ENCODE measurements around the gene STIP1. TPM values are rescaled to one million over a fixed set of nuclear protein-coding genes. Genes with fewer than 3 reads are reported as not detected.

Gene STIP1
- total and polyA plus RNA-seq, 2 donors (not counting 1 experiment from before 2014, with no cell fraction given), result 98.8 to 147 TPM

DNA sequence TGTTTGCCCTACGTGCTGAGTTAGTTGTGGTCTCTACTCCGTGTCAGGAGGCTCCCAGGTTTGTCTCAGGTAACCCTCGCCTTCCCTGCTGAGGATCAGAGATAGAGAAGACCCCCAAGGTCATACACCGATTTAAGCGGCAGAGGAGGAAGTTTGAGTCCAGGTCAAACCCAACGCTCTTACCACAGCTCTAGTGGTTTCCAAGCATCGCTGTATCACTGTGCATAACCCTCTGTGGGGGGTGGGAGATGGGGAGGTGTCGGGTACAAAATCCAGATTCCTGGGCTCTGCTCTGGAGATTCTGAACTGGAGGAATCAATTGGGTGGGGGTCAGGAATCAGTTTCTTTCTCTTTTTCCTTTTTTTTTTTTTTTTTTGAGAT is 45.0 kb downstream of the STIP1 start:
- peaks cover 15% of the 10 kb centered on the region for H3K79me2 ChIP-seq (ENCODE audit: control insufficient read depth, insufficient read depth, low read length)
- H3K4me3 ChIP-seq (replicated peaks in 1 of 4; ENCODE audit: control extremely low read depth in 1 of 4, insufficient read depth in 1 of 4, low read depth in 3 of 4, low read length in 4 of 4), result peak overlapping the region; percentile 59 to 80 (median 65)
- H3K27ac ChIP-seq (ENCODE audit: insufficient read depth, low read length), result no peak overlapping the region
- H3K36me3 ChIP-seq (ENCODE audit: control insufficient read depth, insufficient read depth, low read length), result peaks cover 2% of the 10 kb centered on the region
- H3K9me3 ChIP-seq (ENCODE audit: control insufficient read depth, insufficient read depth, low read depth, low read length), result no peaks in the 10 kb centered on the region
- H3K27me3 ChIP-seq (ENCODE audit: control insufficient read depth, insufficient read depth, low read length), result no peaks in the 10 kb centered on the region
- peak overlapping the region; percentile 61 for H3K9ac ChIP-seq (ENCODE audit: insufficient read depth, low read length)
- peak overlapping the region; percentile 92 for H3K4me2 ChIP-seq (ENCODE audit: extremely low read depth, insufficient read depth, low read length)
- no peaks in the 10 kb centered on the region for H4K20me1 ChIP-seq (ENCODE audit: control insufficient read depth, extremely low read depth, insufficient read depth, low read length)
- TF ChIP-seq, protein P1, sequence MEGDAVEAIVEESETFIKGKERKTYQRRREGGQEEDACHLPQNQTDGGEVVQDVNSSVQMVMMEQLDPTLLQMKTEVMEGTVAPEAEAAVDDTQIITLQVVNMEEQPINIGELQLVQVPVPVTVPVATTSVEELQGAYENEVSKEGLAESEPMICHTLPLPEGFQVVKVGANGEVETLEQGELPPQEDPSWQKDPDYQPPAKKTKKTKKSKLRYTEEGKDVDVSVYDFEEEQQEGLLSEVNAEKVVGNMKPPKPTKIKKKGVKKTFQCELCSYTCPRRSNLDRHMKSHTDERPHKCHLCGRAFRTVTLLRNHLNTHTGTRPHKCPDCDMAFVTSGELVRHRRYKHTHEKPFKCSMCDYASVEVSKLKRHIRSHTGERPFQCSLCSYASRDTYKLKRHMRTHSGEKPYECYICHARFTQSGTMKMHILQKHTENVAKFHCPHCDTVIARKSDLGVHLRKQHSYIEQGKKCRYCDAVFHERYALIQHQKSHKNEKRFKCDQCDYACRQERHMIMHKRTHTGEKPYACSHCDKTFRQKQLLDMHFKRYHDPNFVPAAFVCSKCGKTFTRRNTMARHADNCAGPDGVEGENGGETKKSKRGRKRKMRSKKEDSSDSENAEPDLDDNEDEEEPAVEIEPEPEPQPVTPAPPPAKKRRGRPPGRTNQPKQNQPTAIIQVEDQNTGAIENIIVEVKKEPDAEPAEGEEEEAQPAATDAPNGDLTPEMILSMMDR (conservative IDR thresholded peaks at IDR 0.05 in 1 of 2, IDR thresholded peaks at IDR 0.05 in 1 of 2; ENCODE audit: low read depth in 1 of 2, low read length in 2 of 2), result no peak
- no peak for TF ChIP-seq EZH2 (IDR thresholded peaks at IDR 0.05; ENCODE audit: low read length, missing control alignments)
- no peak for DNase-seq (ENCODE audit: low read depth in 2 of 2)
- H2AFZ ChIP-seq (ENCODE audit: low read length), result peak overlapping the region; percentile 24
- peaks cover 9% of the 10 kb centered on the region for H3K4me1 ChIP-seq (ENCODE audit: control insufficient read depth, extremely low read depth, insufficient read depth, low read length)

DNA sequence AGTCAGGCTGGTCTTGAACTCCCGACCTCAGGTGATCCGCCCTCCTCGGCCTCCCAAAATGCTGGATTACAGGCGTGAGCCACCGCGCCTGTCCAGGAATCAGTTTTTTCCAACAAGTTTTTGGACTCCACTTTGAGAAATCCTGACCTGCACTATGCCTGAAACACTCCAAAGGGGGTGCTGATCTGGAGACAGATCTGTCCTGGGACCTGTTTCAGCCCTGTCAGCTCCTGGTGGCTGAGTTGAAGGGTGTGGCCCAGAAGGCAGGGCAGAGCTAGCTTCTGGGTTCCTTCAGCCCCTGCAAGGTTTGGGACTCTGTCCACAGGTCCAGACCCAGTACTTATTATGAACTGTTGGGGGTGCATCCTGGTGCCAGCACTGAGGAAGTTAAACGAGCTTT is 45.6 kb downstream of the STIP1 start:
- DNase-seq (ENCODE audit: low read depth in 2 of 2), result no peak
- Histone ChIP-seq H3K9ac (ENCODE audit: insufficient read depth, low read length) (no peak overlapping the region), H3K27me3 (ENCODE audit: control insufficient read depth, insufficient read depth, low read length) (no peaks in the 10 kb centered on the region), H2AFZ (ENCODE audit: low read length) (no peak overlapping the region), H3K4me2 (ENCODE audit: extremely low read depth, insufficient read depth, low read length) (no peak overlapping the region), H3K4me3 (replicated peaks in 1 of 4; ENCODE audit: control extremely low read depth in 1 of 4, insufficient read depth in 1 of 4, low read depth in 3 of 4, low read length in 4 of 4) (no peak overlapping the region), H3K79me2 (ENCODE audit: control insufficient read depth, insufficient read depth, low read length) (peaks cover 15% of the 10 kb centered on the region), H3K9me3 (ENCODE audit: control insufficient read depth, insufficient read depth, low read depth, low read length) (no peaks in the 10 kb centered on the region), H4K20me1 (ENCODE audit: control insufficient read depth, extremely low read depth, insufficient read depth, low read length) (no peaks in the 10 kb centered on the region), H3K27ac (ENCODE audit: insufficient read depth, low read length) (no peak overlapping the region), H3K4me1 (ENCODE audit: control insufficient read depth, extremely low read depth, insufficient read depth, low read length) (peaks cover 9% of the 10 kb centered on the region), H3K36me3 (ENCODE audit: control insufficient read depth, insufficient read depth, low read length) (peaks cover 2% of the 10 kb centered on the region)
- TF ChIP-seq, protein P1 (conservative IDR thresholded peaks at IDR 0.05 in 1 of 2, IDR thresholded peaks at IDR 0.05 in 1 of 2; ENCODE audit: low read depth in 1 of 2, low read length in 2 of 2), result no peak
- no peak for TF ChIP-seq EZH2 (IDR thresholded peaks at IDR 0.05; ENCODE audit: low read length, missing control alignments)

- TF ChIP-seq, protein P1 (conservative IDR thresholded peaks at IDR 0.05 in 1 of 2, IDR thresholded peaks at IDR 0.05 in 1 of 2; ENCODE audit: low read depth in 1 of 2, low read length in 2 of 2), result no peak
- no peak for TF ChIP-seq EZH2 (IDR thresholded peaks at IDR 0.05; ENCODE audit: low read length, missing control alignments)
- peaks cover 7% of the 10 kb centered on the region for H3K4me1 ChIP-seq (ENCODE audit: control insufficient read depth, extremely low read depth, insufficient read depth, low read length)
- H3K9me3 ChIP-seq (ENCODE audit: control insufficient read depth, insufficient read depth, low read depth, low read length), result no peaks in the 10 kb centered on the region
- H3K4me2 ChIP-seq (ENCODE audit: extremely low read depth, insufficient read depth, low read length), result no peak overlapping the region
- no peak overlapping the region for H3K4me3 ChIP-seq (replicated peaks in 1 of 4; ENCODE audit: control extremely low read depth in 1 of 4, insufficient read depth in 1 of 4, low read depth in 3 of 4, low read length in 4 of 4)
- no peak overlapping the region for H3K27ac ChIP-seq (ENCODE audit: insufficient read depth, low read length)
- no peak overlapping the region for H3K9ac ChIP-seq (ENCODE audit: insufficient read depth, low read length)
- no peaks in the 10 kb centered on the region for H3K27me3 ChIP-seq (ENCODE audit: control insufficient read depth, insufficient read depth, low read length)
- peaks cover 8% of the 10 kb centered on the region for H3K79me2 ChIP-seq (ENCODE audit: control insufficient read depth, insufficient read depth, low read length)
- no peaks in the 10 kb centered on the region for H4K20me1 ChIP-seq (ENCODE audit: control insufficient read depth, extremely low read depth, insufficient read depth, low read length)
- H3K36me3 ChIP-seq (ENCODE audit: control insufficient read depth, insufficient read depth, low read length), result peaks cover 6% of the 10 kb centered on the region
- H2AFZ ChIP-seq (ENCODE audit: low read length), result no peak overlapping the region
- DNase-seq (ENCODE audit: low read depth in 2 of 2), result no peak
Observed at GRCh38 chr11:64232182-64232966, 46.4 kb downstream of the STIP1 start.
